CD8-positive, alpha-beta memory T cell (primary cell): ENCODE measurements around the gene RTF2. TPM values are rescaled to one million over a fixed set of nuclear protein-coding genes. Genes with fewer than 3 reads are reported as not detected.
"Not testable (repeated sequence)": the region's sequence is repeated elsewhere in the genome, so short reads cannot be mapped to it uniquely, and the experiment has no call there.

ENCODE experiments used
- CTCF ChIA-PET: fragments of 350-600 bp; sonication (Branson Sonifier 250); formaldehyde crosslinking; loops from one replicate; lab custom pipeline; 2021; ENCODE audit warnings: antibody characterized with exemption; lab: Charles Lee
- POLR2A ChIA-PET: fragments of 350-600 bp; sonication (Branson Sonifier 250); formaldehyde crosslinking; loops from one replicate; lab custom pipeline; 2021; ENCODE audit warnings: antibody characterized with exemption; lab: Charles Lee
- DNase-seq, 5 donors: peaks; one replicate each; pipeline versions ENCODE4 v3.0.0 to v3.0.0-alpha.2; 2020 to 2022; ENCODE audit warnings: mixed read lengths in 1 of 5
- H3K27ac ChIP-seq: one replicate; pipeline ENCODE4 v1.7.0; 2013; ENCODE audit warnings: low read depth, mild to moderate bottlenecking, low read length, moderate library complexity
- H3K27me3 ChIP-seq: 2 replicates; pipeline ENCODE4 v1.7.0; 2013; ENCODE audit warnings: low read length, mild to moderate bottlenecking; ENCODE audit not compliant: insufficient read depth, poor library complexity, severe bottlenecking
- H3K36me3 ChIP-seq: 2 replicates; pipeline ENCODE4 v1.7.0; 2013; ENCODE audit warnings: mild to moderate bottlenecking, low read length, moderate library complexity; ENCODE audit not compliant: insufficient read depth
- H3K4me1 ChIP-seq: 2 replicates; pipeline ENCODE4 v1.7.0; 2013; ENCODE audit warnings: mild to moderate bottlenecking, low read length, moderate library complexity; ENCODE audit not compliant: insufficient read depth
- H3K4me3 ChIP-seq: 2 replicates; pipeline ENCODE4 v1.7.0; 2013; ENCODE audit warnings: mild to moderate bottlenecking, low read length
- H3K9me3 ChIP-seq: 2 replicates; pipeline ENCODE4 v1.7.0; 2013; ENCODE audit warnings: mild to moderate bottlenecking, low read length
- H3K27ac Mint-ChIP-seq, 8 donors: one replicate each; pipeline ENCODE4 v1.8.0; 2020 to 2021; ENCODE audit warnings: mixed read lengths in 8 of 8, mild to moderate bottlenecking in 6 of 8, inconsistent platforms in 3 of 8, moderate library complexity in 3 of 8
- H3K27me3 Mint-ChIP-seq, 2 donors: one replicate each; pipeline ENCODE4 v1.8.0; 2020 to 2021; ENCODE audit warnings: mixed read lengths in 2 of 2, mild to moderate bottlenecking in 1 of 2, moderate library complexity in 1 of 2
- H3K36me3 Mint-ChIP-seq, 3 donors: one replicate each; pipeline ENCODE4 v1.8.0; 2020 to 2021; ENCODE audit warnings: mixed read lengths in 3 of 3, inconsistent platforms in 1 of 3, mild to moderate bottlenecking in 1 of 3
- H3K4me1 Mint-ChIP-seq, 3 donors: one replicate each; pipeline ENCODE4 v1.8.0; 2020 to 2021; ENCODE audit warnings: mixed read lengths in 3 of 3, inconsistent platforms in 1 of 3, mild to moderate bottlenecking in 1 of 3
- H3K4me3 Mint-ChIP-seq, 7 donors: one replicate each; pipeline ENCODE4 v1.8.0; 2020 to 2021; ENCODE audit warnings: mixed read lengths in 7 of 7, mild to moderate bottlenecking in 6 of 7, moderate library complexity in 4 of 7, inconsistent platforms in 2 of 7
- H3K9me3 Mint-ChIP-seq, 5 donors: one replicate each; pipeline ENCODE4 v1.8.0; 2020 to 2022; ENCODE audit warnings: mixed read lengths in 5 of 5, mild to moderate bottlenecking in 3 of 5, moderate library complexity in 2 of 5, inconsistent platforms in 1 of 5
- polyA plus RNA-seq: library from polyadenylated mRNA; unstranded; fragments of 300-500 nt; fragmentation: Illumina TruSeq; gene quantifications from one replicate; pipeline ENCODE4 v1.2.3, GENCODE V29; 2021
- total RNA-seq, 2 experiments: library from RNA; stranded (reverse); gene quantifications; one replicate each; pipeline ENCODE4 v1.2.3, GENCODE V29; 2021

Gene RTF2
- total and polyA plus RNA-seq, 3 experiments from 2014 or later = 82.5 to 121 (median 85.1) TPM

- CTCF ChIA-PET = not testable (repeated sequence)
These were observed 64.5 kb downstream of the RTF2 start, which contains the start of gene FAM209B for GRCh38 chr20:56532946-56533345. Gene FAM209B, plus strand, starts transcription at chr20:56533246. Its CDS starts 96 bp downstream, at chr20:56533342.

GRCh38 chr20:56537997-56538396 lies 69.6 kb downstream of the RTF2 start:
- CTCF ChIA-PET = interaction anchor here (2.0 kb wide), 1 partner anchor 12 kb away, joined by 6 read pairs; no protein-coding TSS in a partner anchor
- no peak overlapping the region for H3K27ac ChIP-seq
- POLR2A ChIA-PET = no interaction called here

More at GRCh38 chr20:56532946-56533345, 64.5 kb downstream of the RTF2 start, which contains the start of gene FAM209B:
- H3K27me3 Mint-ChIP-seq, H3K4me1 ChIP-seq, DNase-seq, H3K36me3 ChIP-seq, H3K27me3 ChIP-seq, H3K4me3 Mint-ChIP-seq, H3K9me3 ChIP-seq, H3K4me3 ChIP-seq, H3K9me3 Mint-ChIP-seq, H3K27ac ChIP-seq, H3K36me3 Mint-ChIP-seq, POLR2A ChIA-PET, H3K4me1 Mint-ChIP-seq: not testable (repeated sequence)
- peak within 1 kb of the TSS in 1 of 8 donors; percentile 43 for H3K27ac Mint-ChIP-seq

GRCh38 chr20:56540415-56540814 lies 72.0 kb downstream of the RTF2 start:
- POLR2A ChIA-PET = no interaction called here
- no peak overlapping the region for H3K27ac ChIP-seq
- no peaks in the 10 kb centered on the region for H3K27me3 ChIP-seq
- H3K9me3 ChIP-seq = no peaks in the 10 kb centered on the region
- Mint-ChIP-seq H3K36me3 (peaks cover 0 to 5% (median 3%) of the 10 kb centered on the region in 3 donors), H3K27ac (peak overlapping the region in 2 of 8 donors; percentile 3 to 50), H3K4me1 (no peaks in the 10 kb centered on the region), H3K27me3 (peaks cover 0 to 2% of the 10 kb centered on the region in 2 donors), H3K9me3 (no peaks in the 10 kb centered on the region), H3K4me3 (no peak overlapping the region)
- no peak for DNase-seq
- H3K4me1 ChIP-seq = no peaks in the 10 kb centered on the region
- no peaks in the 10 kb centered on the region for H3K36me3 ChIP-seq
- H3K4me3 ChIP-seq = no peak overlapping the region
- CTCF ChIA-PET = no interaction called here

More at GRCh38 chr20:56537997-56538396, 69.6 kb downstream of the RTF2 start:
- Histone ChIP-seq H3K4me3 (no peak overlapping the region), H3K4me1 (no peaks in the 10 kb centered on the region), H3K27me3 (no peaks in the 10 kb centered on the region), H3K36me3 (no peaks in the 10 kb centered on the region), H3K9me3 (no peaks in the 10 kb centered on the region)
- Mint-ChIP-seq H3K27ac (no peak overlapping the region), H3K27me3 (peaks cover 0 to 2% of the 10 kb centered on the region in 2 donors), H3K4me3 (no peak overlapping the region), H3K36me3 (peaks cover 0 to 5% (median 5%) of the 10 kb centered on the region in 3 donors), H3K9me3 (no peaks in the 10 kb centered on the region), H3K4me1 (no peaks in the 10 kb centered on the region)
- DNase-seq = no peak

- Mint-ChIP-seq H3K9me3 (no peaks in the 10 kb centered on the region), H3K4me3 (no peak overlapping the region), H3K27me3 (peaks cover 0 to 2% of the 10 kb centered on the region in 2 donors), H3K4me1 (no peaks in the 10 kb centered on the region), H3K27ac (no peak overlapping the region), H3K36me3 (no peaks in the 10 kb centered on the region)
- Histone ChIP-seq H3K4me1 (no peaks in the 10 kb centered on the region), H3K9me3 (no peaks in the 10 kb centered on the region), H3K36me3 (no peaks in the 10 kb centered on the region), H3K27ac (no peak overlapping the region), H3K4me3 (no peak overlapping the region), H3K27me3 (no peaks in the 10 kb centered on the region)
- DNase-seq = no peak
- ChIA-PET POLR2A (no interaction called here), CTCF (interaction anchor here (0.8 kb wide), 1 partner anchor 8 kb away, joined by 3 read pairs; no protein-coding TSS in a partner anchor)
These were observed 74.1 kb downstream of the RTF2 start for GRCh38 chr20:56542489-56543030.

GRCh38 chr20:56551571-56551970 lies 83.1 kb downstream of the RTF2 start:
- Mint-ChIP-seq H3K4me3 (no peak overlapping the region), H3K9me3 (no peaks in the 10 kb centered on the region), H3K4me1 (no peaks in the 10 kb centered on the region), H3K27ac (peak overlapping the region in 1 of 8 donors; percentile 2), H3K36me3 (no peaks in the 10 kb centered on the region), H3K27me3 (peaks cover 0 to 10% of the 10 kb centered on the region in 2 donors)
- no peaks in the 10 kb centered on the region for H3K27me3 ChIP-seq
- DNase-seq = no peak
- no peak overlapping the region for H3K27ac ChIP-seq
- H3K36me3 ChIP-seq = no peaks in the 10 kb centered on the region
- no peaks in the 10 kb centered on the region for H3K9me3 ChIP-seq
- no peak overlapping the region for H3K4me3 ChIP-seq
- ChIA-PET POLR2A (no interaction called here), CTCF (interaction anchor here (1.9 to 2.2 kb wide), 3 partner anchors 9 to 1045 kb away, joined by 8 to 10 read pairs (median 8); no protein-coding TSS in a partner anchor)
- no peaks in the 10 kb centered on the region for H3K4me1 ChIP-seq

GRCh38 chr20:56552911-56553629 lies 84.6 kb downstream of the RTF2 start:
- Mint-ChIP-seq H3K27ac (no peak overlapping the region), H3K36me3 (no peaks in the 10 kb centered on the region), H3K4me3 (no peak overlapping the region), H3K4me1 (no peaks in the 10 kb centered on the region), H3K27me3 (peaks cover 0 to 10% of the 10 kb centered on the region in 2 donors), H3K9me3 (no peaks in the 10 kb centered on the region)
- ChIA-PET CTCF (no interaction called here), POLR2A (no interaction called here)
- Histone ChIP-seq H3K36me3 (no peaks in the 10 kb centered on the region), H3K27ac (no peak overlapping the region), H3K4me3 (no peak overlapping the region), H3K4me1 (no peaks in the 10 kb centered on the region), H3K9me3 (no peaks in the 10 kb centered on the region), H3K27me3 (no peaks in the 10 kb centered on the region)
- no peak for DNase-seq

GRCh38 chr20:56554869-56555268 lies 86.4 kb downstream of the RTF2 start:
- CTCF ChIA-PET = no interaction called here
- H3K9me3 Mint-ChIP-seq = no peaks in the 10 kb centered on the region
- POLR2A ChIA-PET = no interaction called here
- no peak overlapping the region for H3K4me3 ChIP-seq
- H3K27me3 Mint-ChIP-seq = peaks cover 0 to 3% of the 10 kb centered on the region in 2 donors
- H3K9me3 ChIP-seq = no peaks in the 10 kb centered on the region
- no peaks in the 10 kb centered on the region for H3K36me3 Mint-ChIP-seq
- no peak for DNase-seq
- no peaks in the 10 kb centered on the region for H3K36me3 ChIP-seq
- no peak overlapping the region for H3K27ac Mint-ChIP-seq
- no peaks in the 10 kb centered on the region for H3K4me1 Mint-ChIP-seq
- no peaks in the 10 kb centered on the region for H3K27me3 ChIP-seq
- H3K27ac ChIP-seq = no peak overlapping the region
- no peak overlapping the region for H3K4me3 Mint-ChIP-seq
- H3K4me1 ChIP-seq = no peaks in the 10 kb centered on the region

- Histone ChIP-seq H3K4me3 (no peak overlapping the region), H3K27me3 (no peaks in the 10 kb centered on the region), H3K9me3 (no peaks in the 10 kb centered on the region), H3K4me1 (no peaks in the 10 kb centered on the region), H3K27ac (no peak overlapping the region), H3K36me3 (no peaks in the 10 kb centered on the region)
- DNase-seq = no peak
- ChIA-PET POLR2A (no interaction called here), CTCF (no interaction called here)
- no peak overlapping the region for H3K27ac Mint-ChIP-seq
- H3K4me3 Mint-ChIP-seq = no peak overlapping the region
- no peaks in the 10 kb centered on the region for H3K9me3 Mint-ChIP-seq
- H3K36me3 Mint-ChIP-seq = no peaks in the 10 kb centered on the region
- H3K27me3 Mint-ChIP-seq = peaks cover 0 to 8% of the 10 kb centered on the region in 2 donors
- no peaks in the 10 kb centered on the region for H3K4me1 Mint-ChIP-seq
These were observed 90.5 kb downstream of the RTF2 start for GRCh38 chr20:56558968-56559367.
